GM19438 (cell line): Measurements from ENCODE around the gene TLCD3A.
"Not testable (repeated sequence)": the region's sequence is repeated elsewhere in the genome, so short reads cannot be mapped to it uniquely, and the experiment has no call there.

Experiments used
- ATAC-seq: cut with Tn5 transposase; IDR thresholded peaks from one replicate; pipeline ENCODE4 v1.9.1; 2021; ENCODE audit warnings: low read depth; ENCODE audit not compliant: unreplicated experiment

Gene TLCD3A

GRCh38 chr17:732067-732901 lies at the start of gene TLCD3A:
TLCD3A (plus strand) TSS chr17:732596; CDS start chr17:732648, 52 bp downstream.
- ATAC-seq: peak; percentile 52

GRCh38 chr17:683040-683439 lies 49.4 kb upstream of the TLCD3A start:
- ATAC-seq: no peak

GRCh38 chr17:683499-684254 lies 48.7 kb upstream of the TLCD3A start:
- no peak for ATAC-seq

- no peak for ATAC-seq
Observed at GRCh38 chr17:685006-685405, 47.4 kb upstream of the TLCD3A start.

- no peak for ATAC-seq
Observed at GRCh38 chr17:688100-688989, 44.1 kb upstream of the TLCD3A start.

GRCh38 chr17:689556-690275 lies 42.7 kb upstream of the TLCD3A start:
- ATAC-seq: no peak

GRCh38 chr17:690361-690760 lies 42.0 kb upstream of the TLCD3A start:
- ATAC-seq: no peak

- no peak for ATAC-seq
Observed at GRCh38 chr17:691423-691822, 41.0 kb upstream of the TLCD3A start.

GRCh38 chr17:692116-692515 lies 40.3 kb upstream of the TLCD3A start:
- ATAC-seq: no peak

- ATAC-seq: no peak
Observed at GRCh38 chr17:693791-694638, 38.4 kb upstream of the TLCD3A start.

GRCh38 chr17:696369-696768 lies 36.0 kb upstream of the TLCD3A start:
- no peak for ATAC-seq

GRCh38 chr17:697682-698081 lies 34.7 kb upstream of the TLCD3A start:
- ATAC-seq: no peak

- not testable (repeated sequence) for ATAC-seq
Observed at GRCh38 chr17:698096-698495, 34.3 kb upstream of the TLCD3A start.

- ATAC-seq: no peak
Observed at GRCh38 chr17:699345-699744, 33.1 kb upstream of the TLCD3A start.

- ATAC-seq: no peak
Observed at GRCh38 chr17:700504-701094, 31.8 kb upstream of the TLCD3A start.

GRCh38 chr17:703081-703875 lies 29.1 kb upstream of the TLCD3A start:
- no peak for ATAC-seq

- ATAC-seq: no peak
Observed at GRCh38 chr17:704111-704864, 28.1 kb upstream of the TLCD3A start.
